HCT116 (cell line): Measurements from ENCODE around the gene USPL1. TPM values are rescaled to one million over a fixed set of nuclear protein-coding genes. Genes with fewer than 3 reads are reported as not detected.

Experiments
- ATAC-seq: fragments of 200-7000 bp; cut with Tn5 transposase; 2 replicates; pipeline ENCODE4 v1.9.1; 2020; ENCODE audit warnings: mild to moderate bottlenecking, moderate library complexity
- BruUV-seq: library from RNA; stranded (reverse); fragments of 400-500 nt; replicated peaks from 2 replicates; lab custom pipeline; 2021; lab: Mats Ljungman, UMichigan
- CTCF ChIA-PET: fragments of 300-600 bp; sonication (Branson Sonifier 250); formaldehyde crosslinking; loops from one replicate; lab custom pipeline; 2021; ENCODE audit warnings: antibody characterized with exemption; lab: Charles Lee
- POLR2A ChIA-PET: fragments of 300-600, 350-600 bp; sonication (Branson Sonifier 250); formaldehyde crosslinking; loops from one replicate; lab custom pipeline; 2021; ENCODE audit warnings: antibody characterized with exemption; lab: Charles Lee
- RAD21 ChIA-PET, 2 experiments: fragments of 300-600 bp; sonication (Branson Sonifier 250); formaldehyde crosslinking; loops; one replicate each; lab custom pipeline; 2023; ENCODE audit warnings: low total read pairs in 2 of 2; ENCODE audit not compliant: uncharacterized antibody in 2 of 2, unreplicated experiment in 2 of 2, low non-redundant PET in 1 of 2; lab: Charles Lee
- DNase-seq: peaks from one replicate; pipeline ENCODE4 v3.0.0-alpha.2; 2010; ENCODE audit warnings: low read depth, low spot score
- H2AFZ ChIP-seq: fragments of 200-600 bp; shearing (Covaris generic), sonication (generic); 2 replicates; pipeline ENCODE4 v1.6.1; 2017; ENCODE audit warnings: low read depth, mixed run types, mixed read lengths, antibody characterized with exemption, low read length; ENCODE audit not compliant: poor library complexity, severe bottlenecking
- H3K27ac ChIP-seq: 2 replicates; pipeline ENCODE4 v1.5.1; 2012; ENCODE audit warnings: low read depth, low read length
- H3K27me3 ChIP-seq: fragments of 200-600 bp; sonication (generic); 2 replicates; pipeline ENCODE4 v1.6.1; 2016; ENCODE audit warnings: mixed run types, low read length, mixed read lengths; ENCODE audit not compliant: insufficient read depth
- H3K36me3 ChIP-seq, 2 experiments: fragments of 200-500 bp in 1 of 2; fragments of 200-600 bp in 1 of 2; sonication (Bioruptor generic) in 1 of 2; sonication (generic) in 1 of 2; 2 replicates each; pipeline versions ENCODE4 v1.5.1 to v1.6.1; 2014 to 2016; ENCODE audit warnings: low read length in 2 of 2, inconsistent platforms in 1 of 2, mixed read lengths in 1 of 2, mixed run types in 1 of 2; ENCODE audit not compliant: insufficient read depth in 2 of 2, control insufficient read depth in 1 of 2
- H3K4me1 ChIP-seq, 2 experiments: fragments of 200-600 bp in 1 of 2; sonication (generic) in 1 of 2; 2 replicates each; pipeline versions ENCODE4 v1.5.1 to v1.6.1; 2012 to 2017; ENCODE audit warnings: low read length in 2 of 2, inconsistent platforms in 1 of 2, mild to moderate bottlenecking in 1 of 2, mixed read lengths in 1 of 2, mixed run types in 1 of 2, moderate library complexity in 1 of 2; ENCODE audit not compliant: insufficient read depth in 2 of 2, control insufficient read depth in 1 of 2
- H3K4me2 ChIP-seq: fragments of 200-600 bp; sonication (generic); 2 replicates; pipeline ENCODE4 v1.6.1; 2017; ENCODE audit warnings: mixed run types, low read length, mixed read lengths
- H3K4me3 ChIP-seq, 2 experiments: fragments of 200-600 bp in 1 of 2; sonication (generic) in 1 of 2; replicated peaks in 1 of 2; 2 replicates each; pipeline ENCODE4 v1.5.1; 2011 to 2016; ENCODE audit warnings: low read length in 2 of 2, control low read depth in 1 of 2, low read depth in 1 of 2, mild to moderate bottlenecking in 1 of 2, mixed read lengths in 1 of 2, mixed run types in 1 of 2
- H3K79me2 ChIP-seq: fragments of 200-600 bp; sonication (generic); 2 replicates; pipeline ENCODE4 v1.6.1; 2017; ENCODE audit warnings: mild to moderate bottlenecking, mixed run types, low read length, moderate library complexity, mixed read lengths; ENCODE audit not compliant: insufficient read depth
- H3K9ac ChIP-seq: fragments of 200-600 bp; sonication (generic); 2 replicates; pipeline ENCODE4 v1.6.1; 2016; ENCODE audit warnings: low read length, mixed read lengths
- H3K9me2 ChIP-seq: fragments of 200-600 bp; sonication (generic), shearing (Covaris generic); 2 replicates; pipeline ENCODE4 v1.6.1; 2017; ENCODE audit warnings: mixed run types, mild to moderate bottlenecking, moderate library complexity; ENCODE audit not compliant: insufficient read depth
- H3K9me3 ChIP-seq, 2 experiments: fragments of 200-500 bp in 1 of 2; fragments of 200-600 bp in 1 of 2; sonication (Bioruptor generic) in 1 of 2; sonication (generic) in 1 of 2; 2 replicates each; pipeline ENCODE4 v1.6.1; 2014 to 2017; ENCODE audit warnings: low read length in 2 of 2, mixed read lengths in 2 of 2, inconsistent platforms in 1 of 2, low read depth in 1 of 2, mild to moderate bottlenecking in 1 of 2, mixed run types in 1 of 2, moderate library complexity in 1 of 2; ENCODE audit not compliant: control insufficient read depth in 1 of 2, insufficient read depth in 1 of 2
- H4K20me1 ChIP-seq: fragments of 200-600 bp; sonication (generic), shearing (Covaris generic); 2 replicates; pipeline ENCODE4 v1.6.1; 2017; ENCODE audit warnings: mixed run types, mild to moderate bottlenecking, moderate library complexity; ENCODE audit not compliant: insufficient read depth
- CBX3 ChIP-seq: IDR thresholded peaks from 2 replicates; pipeline ENCODE4 v1.6.1; 2012; ENCODE audit warnings: low read depth
- CEBPB ChIP-seq: IDR thresholded peaks from 2 replicates; pipeline ENCODE4 v1.6.1; 2012; ENCODE audit warnings: low read depth
- ELF1 ChIP-seq: IDR thresholded peaks from 2 replicates; pipeline ENCODE4 v1.6.1; 2012; ENCODE audit warnings: low read depth, borderline replicate concordance
- EZH2 ChIP-seq: fragments of 200-600 bp; sonication (generic); IDR thresholded peaks from 2 replicates; pipeline ENCODE4 v1.6.1; 2017; ENCODE audit warnings: antibody characterized with exemption, mixed run types
- EZH2phosphoT487 ChIP-seq: fragments of 200-600 bp; IDR thresholded peaks from 2 replicates; pipeline ENCODE4 v1.6.1; 2018; ENCODE audit warnings: antibody characterized with exemption, borderline replicate concordance
- FOSL1 ChIP-seq: IDR thresholded peaks from 2 replicates; pipeline ENCODE4 v1.6.1; 2012; ENCODE audit warnings: low read depth
- JUND ChIP-seq: IDR thresholded peaks from 2 replicates; pipeline ENCODE4 v1.6.1; 2012
- POLR2A ChIP-seq: IDR thresholded peaks from 2 replicates; pipeline ENCODE4 v1.7.0; 2011; ENCODE audit warnings: borderline replicate concordance; ENCODE audit not compliant: insufficient read depth, insufficient read length; ENCODE audit errors: extremely low read depth
- POLR2AphosphoS5 ChIP-seq: IDR thresholded peaks from 2 replicates; pipeline ENCODE4 v1.6.1; 2011; ENCODE audit warnings: mild to moderate bottlenecking, low read depth, low read length, moderate library complexity
- RAD21 ChIP-seq: IDR thresholded peaks from 2 replicates; pipeline ENCODE4 v1.6.1; 2012; ENCODE audit warnings: low read depth, mild to moderate bottlenecking
- REST ChIP-seq: IDR thresholded peaks from 2 replicates; pipeline ENCODE4 v1.6.1; 2012; ENCODE audit warnings: low read depth
- SIN3A ChIP-seq: IDR thresholded peaks from 2 replicates; pipeline ENCODE4 v1.6.1; 2012; ENCODE audit warnings: low read depth
- SP1 ChIP-seq: IDR thresholded peaks from 2 replicates; pipeline ENCODE4 v1.6.1; 2012; ENCODE audit warnings: low read depth
- SRF ChIP-seq: IDR thresholded peaks from 2 replicates; pipeline ENCODE4 v1.6.1; 2012; ENCODE audit warnings: low read depth
- ZBTB33 ChIP-seq: IDR thresholded peaks from 2 replicates; pipeline ENCODE4 v1.6.1; 2011; ENCODE audit warnings: mild to moderate bottlenecking, low read length, moderate library complexity; ENCODE audit not compliant: insufficient replicate concordance; ENCODE audit errors: extremely low read depth
- ZFX ChIP-seq: fragments of 450-650 bp; IDR thresholded peaks from 2 replicates; pipeline ENCODE4 v1.6.1; 2017
- intact Hi-C: fragments of 100-400 bp; cut with micrococcal nuclease; formaldehyde crosslinking; loops from 2 replicates; pipeline ENCODE4 v1.10.0; 2022
- total RNA-seq: library from RNA; stranded (reverse); gene quantifications from one replicate; pipeline ENCODE4 v1.2.1, GENCODE V29; 2021; ENCODE audit not compliant: unreplicated experiment
- TF ChIP-seq, protein P1 (sequence below), 3 experiments: fragments of 200-600 bp in 1 of 3; sonication (generic) in 1 of 3; IDR thresholded peaks in 2 of 3; conservative IDR thresholded peaks in 1 of 3; 2 replicates each; pipeline ENCODE4 v1.5.1; 2012 to 2017; ENCODE audit warnings: low read depth in 2 of 3, low read length in 2 of 3, antibody characterized with exemption in 1 of 3, borderline replicate concordance in 1 of 3, control low read depth in 1 of 3, mild to moderate bottlenecking in 1 of 3, mixed read lengths in 1 of 3, mixed run types in 1 of 3, moderate library complexity in 1 of 3; ENCODE audit not compliant: insufficient read depth in 1 of 3
- TF ChIP-seq, protein P2 (sequence below): IDR thresholded peaks from 2 replicates; pipeline ENCODE4 v1.6.1; 2012
- TF ChIP-seq, protein P3 (sequence below): IDR thresholded peaks from 2 replicates; pipeline ENCODE4 v1.6.1; 2012

The USPL1 gene
- total RNA-seq, 1 experiment from 2014 or later, result 19.7 TPM

GRCh38 chr13:30639671-30640070 is 22.0 kb downstream of the USPL1 start:
- Histone ChIP-seq H3K27ac (no peak overlapping the region), H3K4me3 (no peak overlapping the region), H2AFZ (no peak overlapping the region), H3K4me1 (no peaks in the 10 kb centered on the region), H3K27me3 (no peaks in the 10 kb centered on the region), H3K9ac (no peak overlapping the region), H3K4me2 (no peak overlapping the region), H4K20me1 (peaks cover 5% of the 10 kb centered on the region; the same call in 1 of the 2 replicates), H3K79me2 (peaks cover 86% of the 10 kb centered on the region), H3K9me2 (no peaks in the 10 kb centered on the region), H3K9me3 (no peaks in the 10 kb centered on the region), H3K36me3 (peaks cover 8 to 13% of the 10 kb centered on the region in 2 experiments; a peak in 3 of 4 replicates)
- intact Hi-C loops, result no loop called here
- TF ChIP-seq ZBTB33 (no peak), SRF (no peak), RAD21 (no peak), JUND (no peak), CBX3 (no peak), ELF1 (no peak), SIN3A (no peak), EZH2 (no peak), CEBPB (no peak), FOSL1 (no peak), REST (no peak), EZH2phosphoT487 (no peak), POLR2AphosphoS5 (no peak), ZFX (no peak), SP1 (no peak), POLR2A (no peak)
- TF ChIP-seq, protein P1, sequence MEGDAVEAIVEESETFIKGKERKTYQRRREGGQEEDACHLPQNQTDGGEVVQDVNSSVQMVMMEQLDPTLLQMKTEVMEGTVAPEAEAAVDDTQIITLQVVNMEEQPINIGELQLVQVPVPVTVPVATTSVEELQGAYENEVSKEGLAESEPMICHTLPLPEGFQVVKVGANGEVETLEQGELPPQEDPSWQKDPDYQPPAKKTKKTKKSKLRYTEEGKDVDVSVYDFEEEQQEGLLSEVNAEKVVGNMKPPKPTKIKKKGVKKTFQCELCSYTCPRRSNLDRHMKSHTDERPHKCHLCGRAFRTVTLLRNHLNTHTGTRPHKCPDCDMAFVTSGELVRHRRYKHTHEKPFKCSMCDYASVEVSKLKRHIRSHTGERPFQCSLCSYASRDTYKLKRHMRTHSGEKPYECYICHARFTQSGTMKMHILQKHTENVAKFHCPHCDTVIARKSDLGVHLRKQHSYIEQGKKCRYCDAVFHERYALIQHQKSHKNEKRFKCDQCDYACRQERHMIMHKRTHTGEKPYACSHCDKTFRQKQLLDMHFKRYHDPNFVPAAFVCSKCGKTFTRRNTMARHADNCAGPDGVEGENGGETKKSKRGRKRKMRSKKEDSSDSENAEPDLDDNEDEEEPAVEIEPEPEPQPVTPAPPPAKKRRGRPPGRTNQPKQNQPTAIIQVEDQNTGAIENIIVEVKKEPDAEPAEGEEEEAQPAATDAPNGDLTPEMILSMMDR (IDR thresholded peaks at IDR 0.05 in 2 of 3, conservative IDR thresholded peaks at IDR 0.05 in 1 of 3; ENCODE audit: borderline replicate concordance in 1 of 3, insufficient read depth in 1 of 3, low read depth in 2 of 3, low read length in 2 of 3), result no peak
- TF ChIP-seq, protein P2, sequence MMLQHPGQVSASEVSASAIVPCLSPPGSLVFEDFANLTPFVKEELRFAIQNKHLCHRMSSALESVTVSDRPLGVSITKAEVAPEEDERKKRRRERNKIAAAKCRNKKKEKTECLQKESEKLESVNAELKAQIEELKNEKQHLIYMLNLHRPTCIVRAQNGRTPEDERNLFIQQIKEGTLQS, result no peak
- TF ChIP-seq, protein P3, sequence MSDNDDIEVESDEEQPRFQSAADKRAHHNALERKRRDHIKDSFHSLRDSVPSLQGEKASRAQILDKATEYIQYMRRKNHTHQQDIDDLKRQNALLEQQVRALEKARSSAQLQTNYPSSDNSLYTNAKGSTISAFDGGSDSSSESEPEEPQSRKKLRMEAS, result no peak
- POLR2A ChIA-PET, result no interaction called here
- BruUV-seq, result no TSS peak
- DNase-seq (no peak), ATAC-seq (no peak)
- RAD21 ChIA-PET, result no interaction called here
- CTCF ChIA-PET, result no interaction called here
